ENCODE results near the gene SNX24.

GRCh38 chr5:122978068-122978467, 132.7 kb downstream of the SNX24 start:
- TF ChIP-seq, protein P1, sequence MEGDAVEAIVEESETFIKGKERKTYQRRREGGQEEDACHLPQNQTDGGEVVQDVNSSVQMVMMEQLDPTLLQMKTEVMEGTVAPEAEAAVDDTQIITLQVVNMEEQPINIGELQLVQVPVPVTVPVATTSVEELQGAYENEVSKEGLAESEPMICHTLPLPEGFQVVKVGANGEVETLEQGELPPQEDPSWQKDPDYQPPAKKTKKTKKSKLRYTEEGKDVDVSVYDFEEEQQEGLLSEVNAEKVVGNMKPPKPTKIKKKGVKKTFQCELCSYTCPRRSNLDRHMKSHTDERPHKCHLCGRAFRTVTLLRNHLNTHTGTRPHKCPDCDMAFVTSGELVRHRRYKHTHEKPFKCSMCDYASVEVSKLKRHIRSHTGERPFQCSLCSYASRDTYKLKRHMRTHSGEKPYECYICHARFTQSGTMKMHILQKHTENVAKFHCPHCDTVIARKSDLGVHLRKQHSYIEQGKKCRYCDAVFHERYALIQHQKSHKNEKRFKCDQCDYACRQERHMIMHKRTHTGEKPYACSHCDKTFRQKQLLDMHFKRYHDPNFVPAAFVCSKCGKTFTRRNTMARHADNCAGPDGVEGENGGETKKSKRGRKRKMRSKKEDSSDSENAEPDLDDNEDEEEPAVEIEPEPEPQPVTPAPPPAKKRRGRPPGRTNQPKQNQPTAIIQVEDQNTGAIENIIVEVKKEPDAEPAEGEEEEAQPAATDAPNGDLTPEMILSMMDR (IDR thresholded peaks at IDR 0.05): no peak
- TF ChIP-seq EZH2 (IDR thresholded peaks at IDR 0.05) (no peak), EZH2phosphoT487 (IDR thresholded peaks at IDR 0.05) (no peak)

Data from neural progenitor cell (in vitro differentiated cells).